H1 (cell line): ENCODE results near the gene NELFE. TPM values are rescaled to one million over a fixed set of nuclear protein-coding genes. Genes with fewer than 3 reads are reported as not detected.

Experiments used
- CTCF ChIA-PET: fragments of 300-600 bp; sonication (Branson Sonifier 250); formaldehyde crosslinking; loops from one replicate; lab custom pipeline; 2021; ENCODE audit not compliant: partially characterized antibody; lab: Charles Lee
- POLR2A ChIA-PET: fragments of 300-600 bp; sonication (Branson Sonifier 250); formaldehyde crosslinking; loops from one replicate; lab custom pipeline; 2021; ENCODE audit warnings: inconsistent platforms; ENCODE audit not compliant: partially characterized antibody; lab: Charles Lee
- DNase-seq, 2 experiments: peaks; one replicate each; pipeline versions ENCODE4 v3.0.0 to v3.0.0-alpha.2; 2010 to 2022; ENCODE audit warnings: low spot score in 2 of 2, low read depth in 1 of 2, mixed read lengths in 1 of 2
- FAIRE-seq: peaks from 2 replicates; lab custom pipeline; 2011; peaks lifted over from hg19 to GRCh38; lab: Jason Lieb, UNC
- H2AFZ ChIP-seq: 2 replicates; pipeline ENCODE4 v1.8.1; 2012; ENCODE audit warnings: low read length, inconsistent platforms
- H2AK5ac ChIP-seq: 2 replicates; pipeline ENCODE4 v1.6.1; 2013; ENCODE audit warnings: low read depth, low read length
- H2BK120ac ChIP-seq: replicated peaks from 2 replicates; pipeline ENCODE3; 2013; ENCODE audit warnings: low read depth, low read length, inconsistent platforms
- H2BK12ac ChIP-seq: 2 replicates; pipeline ENCODE4 v1.6.1; 2013; ENCODE audit warnings: low read depth, low read length
- H2BK15ac ChIP-seq: 2 replicates; pipeline ENCODE4 v1.6.1; 2013; ENCODE audit warnings: low read length
- H2BK20ac ChIP-seq: 2 replicates; pipeline ENCODE4 v1.6.1; 2013; ENCODE audit warnings: low read length
- H2BK5ac ChIP-seq: 2 replicates; pipeline ENCODE4 v1.6.1; 2013; ENCODE audit warnings: low read depth, low read length
- H3K14ac ChIP-seq: 2 replicates; pipeline ENCODE4 v1.6.1; 2013; ENCODE audit warnings: inconsistent platforms; ENCODE audit not compliant: insufficient read length
- H3K18ac ChIP-seq: 2 replicates; pipeline ENCODE4 v1.6.1; 2013; ENCODE audit warnings: low read length; ENCODE audit errors: extremely low read depth
- H3K23ac ChIP-seq: 2 replicates; pipeline ENCODE4 v1.6.1; 2013; ENCODE audit warnings: inconsistent platforms; ENCODE audit not compliant: insufficient read length
- H3K23me2 ChIP-seq: 2 replicates; pipeline ENCODE4 v1.6.1; 2013; ENCODE audit warnings: low read depth, low read length
- H3K27ac ChIP-seq: 2 replicates; pipeline ENCODE4 v1.6.1; 2011; ENCODE audit warnings: low read depth, low read length, inconsistent platforms
- H3K27me3 ChIP-seq, 4 experiments: replicated peaks in 1 of 4; 1 replicate in 1 of 4; 2 replicates in 3 of 4; pipeline versions ENCODE4 v1.6.1 to v1.8.1; 2011 to 2013; ENCODE audit warnings: low read length in 3 of 4, mild to moderate bottlenecking in 3 of 4, inconsistent platforms in 2 of 4, mixed read lengths in 2 of 4, moderate library complexity in 1 of 4; ENCODE audit not compliant: control insufficient read depth in 3 of 4, insufficient read depth in 3 of 4; ENCODE audit errors: extremely low read depth in 1 of 4
- H3K36me3 ChIP-seq, 4 experiments: 2 replicates each; pipeline versions ENCODE4 v1.6.1 to v1.8.1; 2011 to 2013; ENCODE audit warnings: mild to moderate bottlenecking in 4 of 4, low read length in 3 of 4, moderate library complexity in 2 of 4, control low read depth in 1 of 4, inconsistent platforms in 1 of 4; ENCODE audit not compliant: insufficient read depth in 4 of 4, control insufficient read depth in 2 of 4
- H3K4ac ChIP-seq: replicated peaks from 2 replicates; pipeline ENCODE3; 2013; ENCODE audit warnings: low read length, low read depth, mixed read lengths, inconsistent platforms; ENCODE audit not compliant: insufficient read length
- H3K4me1 ChIP-seq, 4 experiments: replicated peaks in 1 of 4; 1 replicate in 1 of 4; 2 replicates in 3 of 4; pipeline versions ENCODE4 v1.6.1 to v1.8.1; 2011 to 2013; ENCODE audit warnings: low read length in 3 of 4, inconsistent platforms in 2 of 4, mixed read lengths in 1 of 4; ENCODE audit not compliant: insufficient read depth in 4 of 4, control insufficient read depth in 3 of 4
- H3K4me2 ChIP-seq, 2 experiments: 2 replicates each; pipeline versions ENCODE4 v1.6.1 to v1.8.1; 2011 to 2013; ENCODE audit warnings: low read depth in 2 of 2, low read length in 2 of 2, control low read depth in 1 of 2, inconsistent platforms in 1 of 2, mild to moderate bottlenecking in 1 of 2; ENCODE audit not compliant: insufficient read depth in 1 of 2
- H3K4me3 ChIP-seq, 4 experiments: fragments of 200-600, 300-600 bp in 1 of 4; sonication (generic), shearing (Covaris generic), sonication (Bioruptor Twin) in 1 of 4; 2 replicates each; pipeline versions ENCODE4 v1.5.1 to v1.8.1; 2011 to 2016; ENCODE audit warnings: low read length in 4 of 4, low read depth in 3 of 4, control low read depth in 2 of 4, inconsistent platforms in 2 of 4, mild to moderate bottlenecking in 2 of 4, mixed read lengths in 1 of 4, moderate library complexity in 1 of 4; ENCODE audit not compliant: insufficient read depth in 2 of 4; ENCODE audit errors: extremely low read depth in 1 of 4
- H3K56ac ChIP-seq: replicated peaks from 2 replicates; pipeline ENCODE3; 2013; ENCODE audit warnings: low read depth, mild to moderate bottlenecking, mixed read lengths, low read length, inconsistent platforms; ENCODE audit not compliant: insufficient read length
- H3K79me1 ChIP-seq: 2 replicates; pipeline ENCODE4 v1.6.1; 2013; ENCODE audit warnings: low read depth, low read length, control low read depth
- H3K79me2 ChIP-seq, 2 experiments: 2 replicates each; pipeline versions ENCODE4 v1.6.1 to v1.8.1; 2012 to 2013; ENCODE audit warnings: low read length in 2 of 2, mild to moderate bottlenecking in 2 of 2, inconsistent platforms in 1 of 2; ENCODE audit not compliant: insufficient read depth in 2 of 2, control insufficient read depth in 1 of 2
- H3K9ac ChIP-seq, 4 experiments: replicated peaks in 1 of 4; 1 replicate in 1 of 4; 2 replicates in 3 of 4; pipeline versions ENCODE4 v1.6.1 to v1.8.1; 2011 to 2013; ENCODE audit warnings: low read depth in 3 of 4, low read length in 3 of 4, control low read depth in 2 of 4, mild to moderate bottlenecking in 2 of 4, moderate library complexity in 2 of 4, inconsistent platforms in 1 of 4; ENCODE audit errors: extremely low read depth in 1 of 4
- H3K9me3 ChIP-seq, 2 experiments: 2 replicates each; pipeline versions ENCODE4 v1.6.1 to v1.8.1; 2012 to 2013; ENCODE audit warnings: mild to moderate bottlenecking in 2 of 2, moderate library complexity in 2 of 2, control low read depth in 1 of 2, inconsistent platforms in 1 of 2, low read depth in 1 of 2, low read length in 1 of 2, mixed read lengths in 1 of 2; ENCODE audit not compliant: insufficient read depth in 2 of 2
- H4K20me1 ChIP-seq, 2 experiments: replicated peaks in 1 of 2; 2 replicates each; pipeline versions ENCODE3 to v1.8.1; 2011 to 2013; ENCODE audit warnings: inconsistent platforms in 2 of 2, low read length in 2 of 2, mild to moderate bottlenecking in 1 of 2; ENCODE audit not compliant: insufficient read depth in 2 of 2, control insufficient read depth in 1 of 2
- H4K5ac ChIP-seq: 2 replicates; pipeline ENCODE4 v1.6.1; 2013; ENCODE audit warnings: low read length, low read depth, mixed read lengths, inconsistent platforms; ENCODE audit not compliant: insufficient read length
- H4K8ac ChIP-seq: 2 replicates; pipeline ENCODE4 v1.8.0; 2013; ENCODE audit warnings: mild to moderate bottlenecking, moderate library complexity, low read length, inconsistent platforms; ENCODE audit not compliant: insufficient read depth; ENCODE audit errors: extremely low read depth
- H4K91ac ChIP-seq: replicated peaks from 2 replicates; pipeline ENCODE3; 2013; ENCODE audit warnings: low read length, mixed read lengths, inconsistent platforms; ENCODE audit not compliant: insufficient read length
- CHD2 ChIP-seq: IDR thresholded peaks from 2 replicates; pipeline ENCODE4 v1.6.1; 2012; ENCODE audit warnings: low read length, improper control_type of control experiment
- GABPA ChIP-seq: IDR thresholded peaks from 2 replicates; pipeline ENCODE4 v1.6.1; 2011; ENCODE audit warnings: mild to moderate bottlenecking, low read length, moderate library complexity, borderline replicate concordance; ENCODE audit not compliant: insufficient read depth
- HDAC2 ChIP-seq, 2 experiments: fragments of 300-600 bp in 1 of 2; sonication (generic) in 1 of 2; IDR thresholded peaks; 2 replicates each; pipeline ENCODE4 v1.6.1; 2011 to 2012; ENCODE audit warnings: low read depth in 2 of 2, low read length in 2 of 2, mild to moderate bottlenecking in 2 of 2, moderate library complexity in 2 of 2, borderline replicate concordance in 1 of 2, inconsistent platforms in 1 of 2
- HDAC6 ChIP-seq: IDR thresholded peaks from one replicate; pipeline ENCODE4 v1.7.1; 2012; ENCODE audit warnings: low read depth, mild to moderate bottlenecking, inconsistent platforms, low read length, moderate library complexity
- KDM1A ChIP-seq: fragments of 200-600, 300-600 bp; sonication (generic); IDR thresholded peaks from 2 replicates; pipeline ENCODE4 v1.7.1; 2016; ENCODE audit warnings: mild to moderate bottlenecking, low read length, borderline replicate concordance
- MAFK ChIP-seq: IDR thresholded peaks from 2 replicates; pipeline ENCODE4 v1.6.1; 2012; ENCODE audit warnings: low read depth, mild to moderate bottlenecking, improper control_type of control experiment, low read length
- POU5F1 ChIP-seq: IDR thresholded peaks from 2 replicates; pipeline ENCODE4 v1.6.1; 2011; ENCODE audit warnings: low read depth, mild to moderate bottlenecking, low read length, moderate library complexity
- SIN3A ChIP-seq, 2 experiments: IDR thresholded peaks in 1 of 2; conservative IDR thresholded peaks in 1 of 2; 2 replicates each; pipeline ENCODE4 v1.6.1; 2011 to 2012; ENCODE audit warnings: low read length in 2 of 2, improper control_type of control experiment in 1 of 2, low read depth in 1 of 2, mild to moderate bottlenecking in 1 of 2
- SRF ChIP-seq: IDR thresholded peaks from 2 replicates; pipeline ENCODE4 v1.6.1; 2011; ENCODE audit warnings: mild to moderate bottlenecking, low read depth, low read length, moderate library complexity
- TEAD4 ChIP-seq: IDR thresholded peaks from 2 replicates; pipeline ENCODE4 v1.6.1; 2012; ENCODE audit warnings: low read depth, low read length, inconsistent platforms, mixed read lengths
- YY1 ChIP-seq: IDR thresholded peaks from 2 replicates; pipeline ENCODE4 v1.6.1; 2011; ENCODE audit warnings: low read depth, mild to moderate bottlenecking, low read length
- WGBS, 2 experiments: shearing (Covaris generic) in 1 of 2; methylation state at CpG; one replicate each; pipeline versions ENCODE4 v1.1.6 to v1.1.7; 2013 to 2015; ENCODE audit warnings: low lambda C conversion rate in 2 of 2, mixed read lengths in 2 of 2, inconsistent platforms in 1 of 2, low coverage in 1 of 2, missing lambda C conversion rate in 1 of 2; ENCODE audit not compliant: insufficient replicate concordance in 2 of 2, insufficient coverage in 1 of 2, insufficient read length in 1 of 2; ENCODE audit errors: extremely low coverage in 1 of 2, missing lambda C conversion rate in 1 of 2; 5-methylcytosine and 5-hydroxymethylcytosine counted together
- polyA plus RNA-seq, 7 experiments: library from polyadenylated mRNA; depleted of rRNA in 3 of 7; stranded (reverse) in 5 of 7; unstranded in 2 of 7; fragments of >200 nt in 5 of 7; fragments of 200-250 nt in 2 of 7; gene quantifications; 1 replicate in 5 of 7; 2 replicates in 1 of 7; 4 replicates in 1 of 7; pipeline versions ENCODE4 v1.2.1 to v1.2.3, GENCODE V29; 2011 to 2013; ENCODE audit warnings: missing spikeins in 2 of 7, mixed read lengths in 2 of 7
- total RNA-seq: library from RNA; stranded (reverse); fragmentation: NEBNext Ultra II Directional; extraction: Animal tissue kit (Norgen Biotek cat#: 25700); gene quantifications from 2 replicates; pipeline ENCODE4 v1.2.1, GENCODE V29; 2021
- TF ChIP-seq, protein P1 (sequence below): IDR thresholded peaks from 2 replicates; pipeline ENCODE4 v1.6.1; 2012; ENCODE audit warnings: inconsistent platforms

Gene NELFE
- total and polyA plus RNA-seq, 2 of the 8 experiments (the other 6 are each of a cell fraction or from before 2014, with no cell fraction given): 49.2 to 71.5 TPM

DNA sequence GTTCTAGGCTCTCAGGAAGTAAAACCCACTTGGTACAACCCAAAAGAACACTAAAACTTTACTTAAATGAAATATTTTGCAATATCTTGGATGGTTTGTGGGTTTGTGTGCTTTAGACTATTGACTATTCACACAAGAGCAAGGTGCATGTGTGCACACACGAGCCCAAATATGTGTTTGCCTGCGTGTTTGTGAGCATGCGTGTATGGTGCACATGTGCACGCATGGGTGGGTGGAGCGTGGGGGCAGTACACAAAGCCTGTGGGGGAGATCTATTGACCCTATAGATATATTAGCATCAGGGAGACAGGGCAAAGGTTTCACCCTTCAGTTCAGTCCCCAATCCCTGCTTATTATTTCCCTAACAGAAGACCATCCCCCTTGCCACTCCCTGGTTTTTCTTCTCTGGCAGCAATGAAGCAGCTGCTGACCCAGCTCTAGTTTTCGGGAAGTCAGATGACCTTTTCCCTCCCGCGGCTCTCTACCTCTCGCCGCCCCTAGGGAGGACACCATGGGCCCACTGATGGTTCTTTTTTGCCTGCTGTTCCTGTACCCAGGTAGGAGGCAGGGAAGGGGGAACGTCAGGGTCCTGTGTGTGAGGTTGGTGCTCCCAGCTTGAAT, 31.4 kb downstream of the NELFE start, which contains the start of gene C2:
TSS of gene C2 (plus strand) at position 476 of the 621 bp plus-strand sequence. CDS start at position 512, 36 bp downstream.
- Histone ChIP-seq H4K8ac (no peak within 1 kb of the TSS), H3K23me2 (no peaks in the 10 kb centered on the region), H4K5ac (no peak within 1 kb of the TSS), H3K56ac (no peak within 1 kb of the TSS), H3K14ac (no peak within 1 kb of the TSS), H2BK12ac (no peak within 1 kb of the TSS), H3K4me2 (no peak within 1 kb of the TSS), H2BK15ac (no peak within 1 kb of the TSS), H2BK20ac (no peak within 1 kb of the TSS), H4K20me1 (no peaks in the 10 kb centered on the region), H3K9me3 (no peaks in the 10 kb centered on the region), H3K27ac (no peak within 1 kb of the TSS), H4K91ac (peak within 1 kb of the TSS; percentile 22), H3K9ac (no peak within 1 kb of the TSS), H3K18ac (no peak within 1 kb of the TSS), H2BK120ac (no peak within 1 kb of the TSS), H2AFZ (peak within 1 kb of the TSS; percentile 84; the same call in 1 of the 2 replicates), H3K36me3 (no peaks in the 10 kb centered on the region), H2AK5ac (no peak within 1 kb of the TSS), H3K27me3 (no peaks in the 10 kb centered on the region), H3K79me1 (no peaks in the 10 kb centered on the region), H3K4me1 (no peaks in the 10 kb centered on the region), H3K4ac (no peak within 1 kb of the TSS), H2BK5ac (no peak within 1 kb of the TSS), H3K79me2 (no peaks in the 10 kb centered on the region), H3K23ac (no peak within 1 kb of the TSS), H3K4me3 (no peak within 1 kb of the TSS)
- 83% methylated on average over 11 of the region's 11 CpGs; no CpG with 5 or more reads in 1 of the 2 experiments for WGBS, 2 experiments
- TF ChIP-seq HDAC6: no peak
- TF ChIP-seq, protein P1, sequence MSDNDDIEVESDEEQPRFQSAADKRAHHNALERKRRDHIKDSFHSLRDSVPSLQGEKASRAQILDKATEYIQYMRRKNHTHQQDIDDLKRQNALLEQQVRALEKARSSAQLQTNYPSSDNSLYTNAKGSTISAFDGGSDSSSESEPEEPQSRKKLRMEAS: no peak
- TF ChIP-seq GABPA: no peak
- TF ChIP-seq POU5F1: no peak
- TF ChIP-seq YY1: no peak
- no peak for TF ChIP-seq SIN3A (conservative IDR thresholded peaks at IDR 0.05 in 1 of 2, IDR thresholded peaks at IDR 0.05 in 1 of 2; ENCODE audit: low read depth in 1 of 2, low read length in 2 of 2)
- TF ChIP-seq SRF: no peak
- no peak for TF ChIP-seq KDM1A
- no peak for TF ChIP-seq CHD2
- no peak for TF ChIP-seq TEAD4
- no peak for TF ChIP-seq HDAC2 (IDR thresholded peaks at IDR 0.05; ENCODE audit: borderline replicate concordance in 1 of 2, low read depth in 2 of 2, low read length in 2 of 2)
- no peak for TF ChIP-seq MAFK
- DNase-seq (no peak), FAIRE-seq (no peak)
- ChIA-PET CTCF (no interaction called here), POLR2A (interaction anchor here (1.4 kb wide), 1 partner anchor 23 kb away, joined by 4 read pairs; no protein-coding TSS in a partner anchor)
